Daoy (cell line): ENCODE data around the gene TBX1. TPM values are rescaled to one million over a fixed set of nuclear protein-coding genes. Genes with fewer than 3 reads are reported as not detected.

Experiments
- DNase-seq: peaks from one replicate; pipeline ENCODE4 v3.0.0-alpha.2; 2015; ENCODE audit warnings: low read depth
- total RNA-seq: library from RNA; depleted of rRNA; stranded (reverse); fragments of >200 nt; shearing (Covaris generic); gene quantifications from 2 replicates; pipeline ENCODE4 v1.2.3, GENCODE V29; 2014

TBX1 gene
- total RNA-seq, 1 experiment from 2014 or later = 1.6 TPM

GRCh38 chr22:19737846-19738663 is 22.5 kb upstream of the TBX1 start:
- DNase-seq = no peak

DNA sequence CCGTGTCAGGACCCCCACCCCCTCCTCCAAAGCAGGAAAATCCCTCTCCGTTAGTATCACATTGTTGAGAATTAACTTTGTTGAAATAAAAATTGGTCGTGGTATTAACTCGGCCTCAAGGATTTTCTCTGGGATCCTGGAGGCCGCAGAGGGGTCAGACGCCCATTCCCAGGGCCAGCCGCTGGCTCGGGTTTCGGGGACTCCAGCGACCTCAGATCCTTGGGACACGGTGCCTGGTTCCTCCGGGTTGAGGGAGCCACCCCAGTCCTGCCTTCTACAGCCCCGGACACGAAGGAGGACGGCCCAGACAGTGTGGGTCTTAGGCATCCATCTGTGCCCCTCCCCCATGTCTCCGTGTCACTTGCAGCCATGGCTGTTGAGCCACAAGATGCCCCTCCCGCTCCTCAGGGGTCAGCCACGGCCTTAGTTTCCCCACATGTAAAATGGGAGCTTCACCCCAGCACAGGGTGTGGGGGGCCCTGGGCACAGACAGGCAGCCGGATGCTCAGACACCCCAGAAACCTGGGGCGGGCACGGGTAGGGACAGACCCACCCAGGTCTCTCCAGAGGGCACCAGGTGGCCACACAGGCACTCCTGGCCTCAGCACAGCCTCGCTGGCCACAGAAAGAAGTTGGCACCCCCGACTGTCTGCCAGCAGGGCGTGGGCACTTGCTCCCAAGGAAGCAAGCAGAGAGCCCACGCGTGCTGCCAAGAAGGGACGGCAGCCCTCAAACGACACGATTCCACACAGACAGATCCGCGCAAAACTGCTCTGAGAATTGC is 21.7 kb upstream of the TBX1 start:
- DNase-seq = no peak

DNA sequence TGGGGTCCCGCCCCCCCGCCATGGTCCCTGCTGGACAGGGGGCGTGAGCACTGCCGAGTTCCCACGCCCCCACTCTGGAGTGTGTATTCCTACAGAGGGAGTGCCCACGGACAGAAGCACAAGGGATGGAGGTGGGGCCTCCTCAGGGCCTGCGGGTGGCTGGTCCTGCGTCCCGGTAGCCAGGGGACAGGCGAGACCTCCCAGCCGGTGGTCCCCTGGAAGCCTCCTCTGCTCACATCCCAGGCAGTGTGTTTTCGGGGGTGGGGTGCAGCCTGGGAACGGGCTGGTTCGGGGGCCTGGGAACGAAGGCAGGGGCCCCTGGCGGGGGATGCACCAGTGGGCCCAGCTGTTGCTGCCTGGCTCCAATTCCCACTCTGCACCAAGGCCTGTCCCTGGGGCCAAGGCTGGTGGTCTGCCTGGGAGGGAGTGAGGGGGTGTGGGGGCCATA is 21.1 kb upstream of the TBX1 start:
- no peak for DNase-seq

- DNase-seq = no peak
These were observed 20.6 kb upstream of the TBX1 start for GRCh38 chr22:19739911-19740449.

GRCh38 chr22:19740586-19740985 is 20.0 kb upstream of the TBX1 start:
- DNase-seq = no peak

- no peak for DNase-seq
These were observed 19.5 kb upstream of the TBX1 start for GRCh38 chr22:19741053-19741452.

GRCh38 chr22:19742160-19743066 is 18.2 kb upstream of the TBX1 start:
- no peak for DNase-seq

- no peak for DNase-seq
These were observed 17.5 kb upstream of the TBX1 start for GRCh38 chr22:19743081-19743480.

DNA sequence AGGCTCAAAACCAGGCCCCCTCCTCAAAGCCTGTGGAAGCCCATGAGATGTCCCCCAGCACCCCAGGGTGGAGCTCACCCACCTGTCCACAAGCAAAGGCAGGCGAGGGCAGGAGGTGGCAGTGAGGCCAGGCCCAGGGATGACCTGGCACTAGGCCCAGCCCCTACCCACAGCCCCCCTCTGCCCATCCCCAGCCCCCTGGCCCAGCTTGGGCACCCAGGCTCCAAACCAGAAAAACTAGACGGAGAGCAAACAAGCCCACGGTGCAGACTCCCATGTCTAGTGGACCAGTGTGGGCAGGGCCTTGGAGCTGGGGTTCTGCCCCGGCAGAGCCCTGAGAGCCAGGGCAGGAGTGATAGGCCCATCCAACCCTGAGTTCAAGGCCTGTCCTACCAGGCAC is 16.9 kb upstream of the TBX1 start:
- DNase-seq = no peak

DNA sequence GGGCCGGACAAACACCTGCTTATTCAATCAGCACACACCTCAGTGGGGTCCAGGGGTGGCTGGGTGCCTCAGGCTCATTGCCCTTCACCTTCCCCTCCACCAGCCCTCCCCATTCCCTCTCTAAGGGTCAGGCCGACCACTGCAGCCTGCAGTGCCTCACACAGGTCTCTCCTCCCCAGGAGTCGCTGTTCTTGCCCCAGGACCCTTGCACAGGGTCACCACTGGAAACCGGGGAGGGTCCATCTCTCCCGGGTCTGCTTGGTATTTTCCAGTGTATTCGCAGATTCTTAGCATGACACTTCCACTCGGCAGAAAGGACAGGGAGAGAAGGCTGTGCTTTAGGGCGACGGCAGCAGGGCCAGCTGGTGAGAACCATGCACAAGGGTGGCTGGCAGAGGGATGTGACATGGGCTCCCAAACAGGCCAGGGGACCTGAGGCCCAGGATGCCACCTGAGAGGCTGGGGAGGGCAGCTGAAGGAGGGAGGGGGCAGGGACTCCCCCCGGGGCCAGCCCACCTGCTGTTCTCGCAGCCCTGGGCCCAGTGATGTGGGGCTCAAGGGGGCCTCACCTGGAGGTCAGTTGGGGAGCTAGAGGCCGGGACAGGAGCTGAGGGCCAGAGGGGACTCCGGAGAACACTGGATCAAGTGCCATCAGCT is 16.1 kb upstream of the TBX1 start:
- no peak for DNase-seq

DNA sequence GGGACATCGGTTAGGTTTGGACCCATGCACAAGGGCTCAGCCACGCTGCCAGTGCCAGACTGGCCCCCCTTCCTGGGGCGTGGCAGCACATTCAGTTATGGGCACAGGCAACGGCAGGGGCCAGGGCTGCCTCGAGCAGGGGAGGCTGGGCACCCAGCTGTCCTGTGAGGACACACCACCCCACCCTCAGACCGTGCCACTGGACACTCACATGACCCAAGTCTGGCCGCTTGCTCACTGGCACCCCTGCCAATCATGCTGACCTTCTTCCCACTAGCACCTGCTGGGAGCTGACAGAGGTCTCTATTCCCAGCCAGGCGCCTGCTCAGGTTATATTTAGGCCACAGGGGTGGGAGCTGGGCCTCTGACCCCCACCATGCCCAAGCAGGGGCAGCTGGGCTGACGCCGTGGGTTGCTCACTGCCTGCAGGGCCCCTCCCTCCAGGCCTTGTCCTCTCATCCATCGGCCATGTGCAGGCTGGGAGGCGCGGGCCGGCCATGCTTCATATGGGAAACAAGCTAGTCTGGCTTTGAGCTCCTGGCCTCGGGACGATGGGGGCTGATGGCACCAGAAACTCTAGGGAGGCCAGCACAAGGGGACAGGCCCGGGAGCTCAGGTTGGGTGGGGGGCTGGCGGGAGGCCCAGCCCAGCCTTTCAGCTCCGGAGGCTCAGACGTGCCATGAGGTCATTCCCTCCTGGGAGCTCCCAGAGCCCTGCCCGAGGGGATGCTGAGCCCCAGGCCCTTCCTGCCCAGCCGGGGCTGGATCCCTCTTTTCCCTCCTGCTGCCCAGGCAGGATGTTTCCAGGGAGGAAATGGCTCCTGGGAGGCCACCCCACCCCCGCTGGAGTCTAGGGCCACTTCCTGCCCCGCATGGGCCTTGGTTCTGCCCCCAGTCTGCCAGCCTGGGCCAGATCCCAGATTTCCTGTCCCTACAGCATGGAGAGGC is 15.2 kb upstream of the TBX1 start:
- peak; percentile 49 for DNase-seq

GRCh38 chr22:19746726-19747125 is 13.9 kb upstream of the TBX1 start:
- no peak for DNase-seq

- no peak for DNase-seq
These were observed 13.0 kb upstream of the TBX1 start for GRCh38 chr22:19747551-19747950.

- no peak for DNase-seq
These were observed 12.4 kb upstream of the TBX1 start for GRCh38 chr22:19748139-19748538.

DNA sequence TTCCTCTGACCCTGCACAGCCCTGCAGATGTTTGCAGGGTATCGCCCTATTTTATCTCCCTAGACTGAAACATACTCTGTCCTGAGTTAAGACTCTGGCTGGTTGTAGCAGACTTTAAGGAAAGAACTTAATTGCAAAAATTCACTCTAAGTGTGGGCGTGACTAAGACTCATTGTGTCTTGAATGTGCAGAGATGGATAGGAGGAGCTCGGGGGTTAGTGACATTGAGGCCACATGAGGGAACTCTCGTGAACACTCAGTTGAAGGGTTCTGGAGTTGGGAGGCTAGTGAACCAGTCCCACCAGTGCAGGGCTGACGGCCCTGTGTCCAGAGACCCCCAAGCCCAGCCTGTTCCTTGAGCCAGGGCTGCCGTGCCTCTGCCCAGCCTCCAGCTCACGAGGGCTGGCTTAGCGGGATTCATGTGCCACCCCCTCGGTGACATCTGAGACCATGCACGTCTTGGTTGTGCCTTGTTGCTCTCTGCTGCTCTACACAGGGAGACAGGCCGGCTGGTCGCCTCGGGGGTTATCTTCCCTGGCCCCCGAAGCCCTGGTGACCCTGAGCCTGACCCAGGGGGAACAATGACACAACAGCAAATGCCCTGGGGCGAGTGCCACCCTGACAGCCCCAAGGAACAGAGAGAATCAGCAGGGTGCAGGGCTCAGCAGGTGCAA is 11.4 kb upstream of the TBX1 start:
- no peak for DNase-seq

DNA sequence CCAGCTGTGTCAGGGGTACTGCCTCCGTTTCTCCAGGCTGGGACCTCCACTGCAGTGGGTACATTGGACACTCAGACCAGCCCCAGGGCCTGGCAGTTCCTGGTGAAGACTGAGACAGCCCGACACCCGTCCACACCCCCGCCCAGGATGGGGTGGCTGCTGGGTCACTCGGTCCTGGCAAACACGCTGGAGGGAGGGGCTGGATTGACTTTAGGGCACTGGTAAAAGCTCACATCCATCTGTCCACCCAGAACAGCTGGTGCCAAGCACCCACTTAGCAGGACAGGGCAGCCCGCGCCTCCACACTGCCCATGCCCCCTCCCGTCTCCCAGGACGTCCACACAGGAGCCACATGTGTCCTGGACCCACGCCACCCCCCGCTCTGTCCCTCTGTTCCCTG is 10.7 kb upstream of the TBX1 start:
- DNase-seq = no peak

DNA sequence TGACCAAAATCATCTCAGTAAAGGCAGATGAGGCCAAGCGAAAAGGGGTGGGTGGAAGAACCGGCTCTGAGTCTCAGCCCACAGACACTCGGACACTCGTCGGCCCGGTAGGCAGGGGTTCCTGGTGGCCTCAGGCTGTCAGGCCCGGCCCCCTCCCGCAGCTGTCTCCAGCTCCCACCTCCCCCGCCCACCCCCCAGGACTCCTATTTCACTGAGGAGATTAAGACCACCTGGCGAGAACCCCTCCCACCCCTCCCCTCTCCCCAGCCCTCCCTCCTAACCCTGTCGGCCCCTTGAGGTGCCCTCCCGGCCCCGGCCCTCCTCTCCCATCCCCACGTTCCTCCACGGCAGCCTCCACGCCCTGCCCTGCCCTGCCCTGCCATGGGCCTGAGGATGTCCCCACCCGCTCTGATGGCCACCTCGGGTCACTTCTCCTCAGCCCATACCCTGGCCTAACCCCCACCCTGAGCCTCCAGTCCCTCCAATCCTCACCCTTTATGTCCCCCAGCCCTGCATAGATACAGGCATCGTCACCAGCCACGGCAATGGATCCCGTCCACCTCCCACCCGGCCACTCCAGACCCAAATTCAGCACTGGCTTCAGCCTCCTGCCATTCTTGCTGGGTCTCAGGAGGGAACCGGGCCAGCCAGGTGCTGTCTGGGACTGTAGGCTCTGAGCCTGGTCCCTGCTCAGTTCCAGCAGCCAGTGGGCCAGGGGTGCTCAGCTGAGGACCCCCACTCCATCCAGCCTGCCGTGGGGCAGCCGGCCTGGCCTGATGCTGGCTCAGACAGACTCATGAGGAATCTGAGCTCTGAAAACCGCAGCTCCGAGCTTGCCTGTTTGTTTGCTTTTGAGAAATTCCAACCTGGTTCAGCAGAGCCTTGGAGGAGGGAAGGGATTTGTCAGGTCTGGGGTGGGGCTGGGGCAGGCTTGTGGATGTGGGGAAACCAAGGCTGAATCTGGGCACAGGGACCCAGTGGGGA is 9.8 kb upstream of the TBX1 start:
- peak; percentile 57 for DNase-seq
